HepG2 (cell line): ENCODE results near the gene PLXDC2.

ENCODE experiments used
- ATF6 ChIP-seq: sonication (generic); formaldehyde crosslinking; conservative IDR thresholded peaks from 2 replicates; pipeline ENCODE4 v1.4.0; 2020; ENCODE audit warnings: missing genetic modification reagents
- GMEB2 ChIP-seq: IDR thresholded peaks from 2 replicates; pipeline ENCODE4 v1.6.1; 2016; ENCODE audit warnings: missing biosample characterization, missing genetic modification reagents, low read depth
- NFKB2 ChIP-seq: sonication (generic); formaldehyde crosslinking; IDR thresholded peaks from 2 replicates; pipeline ENCODE4 v1.4.0; 2020; ENCODE audit warnings: missing genetic modification reagents, borderline replicate concordance

GRCh38 chr10:19824381-19825342 lies 8.4 kb downstream of the PLXDC2 start:
- no peak for TF ChIP-seq NFKB2 (CRISPR knock-in tag)
- TF ChIP-seq ATF6 (CRISPR knock-in tag) = no peak
- no peak for TF ChIP-seq GMEB2
